Choroid plexus epithelial cell (primary cell): ENCODE results near the gene PLEKHG3.

Experiments
- DNase-seq: peaks from one replicate; pipeline ENCODE4 v3.0.0-alpha.2; 2010; ENCODE audit warnings: low read depth
- H3K4me3 ChIP-seq: 2 replicates; pipeline ENCODE4 v1.5.1; 2011; ENCODE audit warnings: low read depth, mild to moderate bottlenecking, control low read depth, low read length, moderate library complexity
- CTCF ChIP-seq: conservative IDR thresholded peaks from 2 replicates; pipeline ENCODE4 v1.5.1; 2011; ENCODE audit warnings: low read depth, mild to moderate bottlenecking, control low read depth, inconsistent platforms, low read length, moderate library complexity

PLEKHG3 gene

GRCh38 chr14:64729386-64730060 lies 25.3 kb downstream of the PLEKHG3 start:
- DNase-seq = no peak

GRCh38 chr14:64730061-64730440 lies 25.8 kb downstream of the PLEKHG3 start:
- H3K4me3 ChIP-seq = no peak overlapping the region
- TF ChIP-seq CTCF = no peak
- DNase-seq = no peak

More at GRCh38 chr14:64729386-64730060, 25.3 kb downstream of the PLEKHG3 start:
- TF ChIP-seq CTCF = no peak
- H3K4me3 ChIP-seq = no peak overlapping the region

GRCh38 chr14:64730681-64731080 lies 26.5 kb downstream of the PLEKHG3 start:
- no peak overlapping the region for H3K4me3 ChIP-seq
- TF ChIP-seq CTCF = no peak
- no peak for DNase-seq

- no peak for DNase-seq
- no peak for TF ChIP-seq CTCF
- no peak overlapping the region for H3K4me3 ChIP-seq
These were observed 26.9 kb downstream of the PLEKHG3 start for GRCh38 chr14:64731141-64731581.

GRCh38 chr14:64732066-64732465 lies 27.8 kb downstream of the PLEKHG3 start:
- H3K4me3 ChIP-seq = no peak overlapping the region
- no peak for DNase-seq
- TF ChIP-seq CTCF = no peak

GRCh38 chr14:64732536-64733120 lies 28.4 kb downstream of the PLEKHG3 start:
- DNase-seq = no peak
- no peak for TF ChIP-seq CTCF
- H3K4me3 ChIP-seq = no peak overlapping the region

- H3K4me3 ChIP-seq = no peak overlapping the region
- no peak for TF ChIP-seq CTCF
- DNase-seq = no peak
These were observed 29.1 kb downstream of the PLEKHG3 start for GRCh38 chr14:64733321-64733720.
